Erythroblast (primary cell): Measurements from ENCODE around the gene MS4A4A.
"Not testable (repeated sequence)": the region's sequence is repeated elsewhere in the genome, so short reads cannot be mapped to it uniquely, and the experiment has no call there.

Source experiments
- DNase-seq, 2 experiments: peaks; one replicate each; lab custom pipeline; 2025; lab: John Stamatoyannopoulos, UW
- GATA1 ChIP-seq: IDR thresholded peaks from 2 replicates; pipeline ENCODE4 v1.6.1; 2011; ENCODE audit warnings: low read depth, mild to moderate bottlenecking, control low read depth, low read length, moderate library complexity
- POLR2A ChIP-seq: IDR thresholded peaks from 2 replicates; pipeline ENCODE4 v1.6.1; 2011; ENCODE audit warnings: mild to moderate bottlenecking, low read length

The MS4A4A gene

DNA sequence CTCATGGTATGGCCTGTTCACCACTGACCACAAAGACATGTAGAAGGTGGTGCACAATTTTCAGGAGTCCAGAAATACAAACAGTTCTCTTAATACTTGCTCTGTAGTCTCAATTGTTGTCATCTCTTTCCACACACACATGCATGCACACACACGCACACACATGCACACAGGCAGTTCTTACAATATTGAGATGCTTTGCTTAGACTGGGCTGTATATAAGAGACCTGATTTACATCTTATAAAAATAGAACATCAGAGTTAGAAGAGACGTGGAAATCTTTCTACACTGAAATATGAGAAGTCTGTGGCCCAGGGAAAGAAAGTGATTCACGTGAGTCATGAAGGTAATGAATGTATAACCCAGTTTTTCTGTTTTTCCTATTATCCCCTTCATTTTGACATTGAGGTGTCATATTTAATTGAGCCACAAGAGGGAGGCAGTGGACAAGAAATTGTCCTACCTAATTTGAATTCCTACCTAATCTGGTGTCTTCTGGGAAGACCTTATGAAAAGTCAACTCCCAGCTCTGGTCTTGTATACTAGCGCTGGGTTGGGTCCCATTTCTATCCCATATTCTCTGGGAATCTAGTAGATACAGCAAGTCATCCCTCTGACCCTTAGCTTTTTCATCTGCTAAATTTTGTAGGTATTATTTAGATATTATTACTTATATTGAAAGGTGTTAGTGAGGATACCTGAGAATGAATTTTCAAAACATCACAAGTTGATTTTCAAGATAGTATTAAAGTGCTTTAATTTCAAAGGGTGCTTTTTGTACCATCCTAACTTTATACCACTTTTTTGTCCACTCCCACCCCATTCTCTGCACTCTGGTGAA lies 14.9 kb upstream of the MS4A4A start:
- DNase-seq, result peak; percentile 15 to 46
- TF ChIP-seq GATA1 (no peak), POLR2A (no peak)

DNA sequence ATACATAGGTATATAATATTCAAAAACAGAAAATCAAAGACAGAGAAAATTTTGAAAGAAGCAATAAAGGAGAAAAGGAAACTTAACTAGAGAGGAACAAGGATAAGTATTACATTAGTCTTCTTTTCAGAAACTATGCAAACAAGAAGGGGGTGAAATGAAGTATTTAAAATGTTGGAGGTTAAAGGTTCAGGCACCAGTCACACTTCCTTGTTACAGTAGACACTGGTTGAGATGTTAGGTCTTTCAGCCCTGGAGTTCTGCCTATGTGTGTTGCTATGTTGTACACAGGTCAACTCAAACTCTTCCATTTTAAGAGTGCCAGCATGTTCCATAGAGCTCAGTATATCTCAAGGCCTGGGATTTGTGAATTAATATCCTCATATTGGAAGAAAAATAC lies 6.0 kb upstream of the MS4A4A start:
- TF ChIP-seq POLR2A (no peak), GATA1 (no peak)
- DNase-seq, result no peak

GRCh38 chr11:60281485-60281884 lies 1.0 kb downstream of the MS4A4A start:
- TF ChIP-seq POLR2A (no peak), GATA1 (no peak)
- DNase-seq, result no peak

GRCh38 chr11:60282286-60282685 lies 1.8 kb downstream of the MS4A4A start:
- no peak for DNase-seq
- TF ChIP-seq POLR2A, result no peak
- no peak for TF ChIP-seq GATA1

DNA sequence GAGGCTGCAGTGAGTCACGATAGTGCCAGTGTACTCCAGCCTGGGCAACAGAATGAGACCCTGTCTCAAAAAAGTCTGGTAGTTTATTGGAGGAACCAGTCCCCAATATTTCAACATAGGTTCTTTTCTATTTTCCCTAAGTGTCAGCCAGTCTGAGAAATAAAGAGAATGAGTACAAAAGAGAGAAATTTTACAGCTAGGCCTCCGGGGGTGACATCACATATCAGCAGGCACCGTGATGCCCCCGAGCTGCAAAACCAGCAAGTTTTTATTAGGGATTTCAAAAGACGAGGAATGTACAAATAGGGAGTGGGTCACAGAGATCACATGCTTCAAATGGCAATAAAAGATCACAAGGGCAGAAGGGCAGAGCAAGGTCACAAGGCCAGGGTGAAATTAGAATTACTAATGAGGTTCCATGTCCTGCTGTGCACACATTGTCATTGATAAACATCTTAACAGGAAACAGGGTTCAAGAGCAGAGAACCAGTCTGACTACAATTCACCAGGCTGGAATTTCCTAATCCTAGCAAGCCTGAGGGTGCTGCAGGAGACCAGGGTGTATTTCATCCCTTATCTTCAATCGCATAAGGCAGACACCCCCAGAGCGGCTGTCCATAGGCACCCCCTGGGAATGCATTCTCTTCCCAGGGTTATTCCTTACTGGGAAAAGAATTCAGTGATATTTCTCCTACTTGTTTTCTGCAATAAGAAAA lies 5.1 kb downstream of the MS4A4A start:
- DNase-seq, result not testable (repeated sequence)

GRCh38 chr11:60288531-60288930 lies 8.1 kb downstream of the MS4A4A start:
- no peak for TF ChIP-seq POLR2A
- DNase-seq, result no peak

DNA sequence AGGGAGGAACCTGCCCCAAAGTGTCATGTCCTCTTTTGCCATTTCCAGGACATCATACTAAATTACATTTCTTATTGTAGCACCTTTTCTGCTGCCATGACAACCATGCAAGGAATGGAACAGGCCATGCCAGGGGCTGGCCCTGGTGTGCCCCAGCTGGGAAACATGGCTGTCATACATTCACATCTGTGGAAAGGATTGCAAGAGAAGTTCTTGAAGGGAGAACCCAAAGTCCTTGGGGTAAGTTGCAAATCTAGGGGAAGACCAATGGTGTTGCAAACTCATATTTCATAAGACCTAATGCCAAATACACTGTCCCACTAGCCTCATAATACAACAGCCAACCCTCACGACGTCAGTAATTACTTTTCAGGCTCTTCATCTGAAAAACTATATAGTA lies 11.7 kb downstream of the MS4A4A start:
- no peak for DNase-seq
- no peak for TF ChIP-seq POLR2A
- no peak for TF ChIP-seq GATA1

- no peak for TF ChIP-seq GATA1
- no peak for TF ChIP-seq POLR2A
- no peak for DNase-seq
These were observed 20.7 kb downstream of the MS4A4A start for GRCh38 chr11:60301178-60301577.

DNA sequence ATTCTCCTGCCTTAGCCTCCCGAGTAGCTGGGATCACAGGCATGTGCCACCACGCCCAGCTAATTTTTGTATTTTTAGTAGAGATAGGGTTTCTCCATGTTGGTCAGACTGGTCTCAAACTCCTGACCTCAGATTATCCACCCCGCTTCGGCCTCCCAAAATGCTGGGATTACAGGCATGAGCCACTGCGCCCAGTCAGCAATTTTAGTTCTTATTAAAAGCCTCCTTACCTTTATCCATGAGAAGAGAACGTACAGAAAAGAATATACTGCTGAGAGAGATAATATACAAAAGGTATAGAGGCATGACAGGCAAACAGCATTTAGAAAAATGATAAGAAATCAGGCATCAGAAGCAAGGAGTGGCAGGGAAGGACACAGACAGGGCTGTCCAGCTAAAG lies 21.4 kb downstream of the MS4A4A start:
- not testable (repeated sequence) for DNase-seq

GRCh38 chr11:60303661-60304060 lies 23.2 kb downstream of the MS4A4A start:
- TF ChIP-seq POLR2A (no peak), GATA1 (no peak)
- DNase-seq, result no peak

DNA sequence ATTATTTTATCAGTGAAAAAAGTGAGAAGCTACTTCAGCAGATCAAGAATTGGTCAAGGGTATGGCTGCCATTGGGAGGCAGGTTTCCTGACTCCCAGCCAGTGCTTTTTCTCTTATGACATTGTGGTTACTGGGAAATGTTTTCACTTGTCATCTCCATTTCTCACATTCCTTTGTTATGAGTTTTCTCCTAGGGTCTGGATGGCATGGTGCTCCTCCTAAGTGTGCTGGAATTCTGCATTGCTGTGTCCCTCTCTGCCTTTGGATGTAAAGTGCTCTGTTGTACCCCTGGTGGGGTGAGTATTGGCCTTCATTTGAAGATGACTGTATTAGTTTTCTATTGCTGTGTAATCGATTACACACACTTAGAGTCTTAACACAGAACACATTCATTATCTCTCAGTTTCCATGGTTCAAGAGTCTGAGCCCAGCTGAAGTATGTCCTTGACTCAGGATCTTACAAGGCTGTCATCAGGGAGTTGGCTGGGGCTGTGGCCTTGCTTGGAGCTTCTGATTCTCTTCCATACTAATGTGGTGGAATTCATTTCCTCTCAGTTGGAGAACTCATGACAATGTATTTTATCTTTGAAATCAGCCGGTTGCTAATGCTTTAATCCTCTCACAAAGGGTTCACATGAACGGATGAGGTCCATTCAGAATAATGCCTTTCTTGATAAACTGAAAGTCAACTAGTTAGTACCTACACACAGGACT lies 25.6 kb downstream of the MS4A4A start:
- DNase-seq, result no peak
- TF ChIP-seq POLR2A, result no peak
- TF ChIP-seq GATA1, result no peak

DNA sequence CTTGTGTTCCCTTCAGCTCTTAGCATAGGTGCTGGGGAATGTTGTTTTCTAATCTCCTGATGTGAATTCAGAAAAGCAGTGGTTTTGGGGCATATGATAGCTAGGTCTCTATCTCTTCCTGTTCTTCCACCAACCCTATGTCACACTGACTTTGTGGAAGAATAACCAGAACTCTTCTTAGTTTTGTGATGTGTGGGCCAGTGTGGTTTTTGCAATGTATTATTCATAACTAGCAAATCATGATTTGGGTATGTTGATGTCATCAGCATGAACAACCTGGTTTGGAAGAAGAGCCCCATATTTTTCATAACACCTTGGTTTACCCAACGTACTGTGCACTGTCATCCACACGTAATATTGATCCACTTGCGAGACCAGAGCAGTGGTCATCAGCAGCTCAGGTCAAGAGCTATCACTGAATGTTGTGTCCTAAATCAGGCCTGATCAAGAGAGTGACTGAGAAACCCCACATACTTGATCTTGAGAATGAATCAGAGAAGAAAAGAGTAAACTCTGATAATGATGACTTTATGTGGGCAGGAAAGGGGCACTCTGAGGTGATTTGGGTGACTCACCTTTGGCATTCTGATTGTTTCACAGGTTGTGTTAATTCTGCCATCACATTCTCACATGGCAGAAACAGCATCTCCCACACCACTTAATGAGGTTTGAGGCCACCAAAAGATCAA lies 27.2 kb downstream of the MS4A4A start:
- DNase-seq, result no peak
- TF ChIP-seq POLR2A, result no peak
- TF ChIP-seq GATA1, result no peak

GRCh38 chr11:60310407-60310998 lies 30.0 kb downstream of the MS4A4A start:
- TF ChIP-seq GATA1 (no peak), POLR2A (no peak)
- DNase-seq, result no peak
